ENCODE measurements around the gene CAMTA1.
"Not testable (repeated sequence)": the region's sequence is repeated elsewhere in the genome, so short reads cannot be mapped to it uniquely, and the experiment has no call there.

Gene CAMTA1

GRCh38 chr1:7128293-7128692 is 343.0 kb downstream of the CAMTA1 start:
- no peak for DNase-seq

- no peak for DNase-seq
These were observed 344.9 kb downstream of the CAMTA1 start for GRCh38 chr1:7130127-7130526.

GRCh38 chr1:7135493-7135892 is 350.2 kb downstream of the CAMTA1 start:
- no peak for DNase-seq

- no peak for DNase-seq
These were observed 351.1 kb downstream of the CAMTA1 start for GRCh38 chr1:7136166-7136953.

- DNase-seq: no peak
These were observed 355.0 kb downstream of the CAMTA1 start for GRCh38 chr1:7140251-7140650.

GRCh38 chr1:7145947-7146346 is 360.7 kb downstream of the CAMTA1 start:
- DNase-seq: no peak

GRCh38 chr1:7146710-7147109 is 361.5 kb downstream of the CAMTA1 start:
- DNase-seq: no peak

- not testable (repeated sequence) for DNase-seq
These were observed 362.5 kb downstream of the CAMTA1 start for GRCh38 chr1:7147581-7148282.

- no peak for DNase-seq
These were observed 364.0 kb downstream of the CAMTA1 start for GRCh38 chr1:7149080-7149838.

GRCh38 chr1:7150724-7151280 is 365.5 kb downstream of the CAMTA1 start:
- no peak for DNase-seq

GRCh38 chr1:7151978-7152377 is 366.7 kb downstream of the CAMTA1 start:
- DNase-seq: no peak

- no peak for DNase-seq
These were observed 367.4 kb downstream of the CAMTA1 start for GRCh38 chr1:7152655-7153054.

GRCh38 chr1:7153464-7153863 is 368.2 kb downstream of the CAMTA1 start:
- DNase-seq: no peak

- DNase-seq: no peak
These were observed 374.0 kb downstream of the CAMTA1 start for GRCh38 chr1:7159116-7159781.

GRCh38 chr1:7168554-7168953 is 383.3 kb downstream of the CAMTA1 start:
- DNase-seq: not testable (repeated sequence)

GRCh38 chr1:7171168-7171567 is 385.9 kb downstream of the CAMTA1 start:
- DNase-seq: no peak

- no peak for DNase-seq
These were observed 386.3 kb downstream of the CAMTA1 start for GRCh38 chr1:7171574-7171973.

GRCh38 chr1:7172804-7173203 is 387.6 kb downstream of the CAMTA1 start:
- no peak for DNase-seq

- DNase-seq: no peak
These were observed 389.3 kb downstream of the CAMTA1 start for GRCh38 chr1:7174561-7174960.

- no peak for DNase-seq
These were observed 390.0 kb downstream of the CAMTA1 start for GRCh38 chr1:7174980-7175906.

GRCh38 chr1:7177021-7177420 is 391.8 kb downstream of the CAMTA1 start:
- no peak for DNase-seq
